ENCODE data around the gene SH3YL1. TPM values are rescaled to one million over a fixed set of nuclear protein-coding genes. Genes with fewer than 3 reads are reported as not detected.

SH3YL1 gene
- total and polyA plus RNA-seq, 7 donors = 7.7 to 10.0 (median 9.2) TPM

- peaks cover 1% of the 10 kb centered on the region for H3K9me3 ChIP-seq
- no peaks in the 10 kb centered on the region for H3K4me1 ChIP-seq
- H3K36me3 ChIP-seq (ENCODE audit: insufficient read depth in 1 of 2, low read depth in 1 of 2) = peaks cover 2 to 46% of the 10 kb centered on the region in 2 donors
- ATAC-seq (no peak), DNase-seq (no peak)
- no peak overlapping the region for H3K4me3 ChIP-seq
- WGBS, 3 donors = 91 to 93% (median 91%) methylated on average over 6 of the region's 6 CpGs
- H3K27ac ChIP-seq = no peak overlapping the region
- no peak for TF ChIP-seq CTCF (IDR thresholded peaks at IDR 0.05)
- H3K27me3 ChIP-seq (ENCODE audit: insufficient read depth in 3 of 3, low read length in 2 of 3) = no peaks in the 10 kb centered on the region
- intact Hi-C loops (cut with DNase I) = no loop called here
These were observed 26.8 kb downstream of the SH3YL1 start for GRCh38 chr2:236993-237539.

- ATAC-seq = no peak
- no peak for TF ChIP-seq CTCF (IDR thresholded peaks at IDR 0.05)
- no peak for DNase-seq
- Histone ChIP-seq H3K27ac (no peak overlapping the region), H3K4me3 (no peak overlapping the region), H3K27me3 (ENCODE audit: insufficient read depth in 3 of 3, low read length in 2 of 3) (no peaks in the 10 kb centered on the region), H3K9me3 (no peaks in the 10 kb centered on the region), H3K36me3 (ENCODE audit: insufficient read depth in 1 of 2, low read depth in 1 of 2) (peaks cover 0 to 49% of the 10 kb centered on the region in 2 donors), H3K4me1 (no peaks in the 10 kb centered on the region)
- 84 to 86% (median 86%) methylated on average over 4 of the region's 4 CpGs for WGBS, 3 donors
- intact Hi-C loops (cut with DNase I) = no loop called here
These were observed 29.4 kb downstream of the SH3YL1 start for GRCh38 chr2:234421-234820.

GRCh38 chr2:233030-233429, 30.8 kb downstream of the SH3YL1 start:
- Histone ChIP-seq H3K9me3 (no peaks in the 10 kb centered on the region), H3K4me1 (no peaks in the 10 kb centered on the region), H3K36me3 (ENCODE audit: insufficient read depth in 1 of 2, low read depth in 1 of 2) (peaks cover 2 to 54% of the 10 kb centered on the region in 2 donors), H3K27me3 (ENCODE audit: insufficient read depth in 3 of 3, low read length in 2 of 3) (no peaks in the 10 kb centered on the region), H3K27ac (no peak overlapping the region), H3K4me3 (no peak overlapping the region)
- intact Hi-C loops (cut with DNase I) = no loop called here
- ATAC-seq (no peak), DNase-seq (no peak)
- no peak for TF ChIP-seq CTCF (IDR thresholded peaks at IDR 0.05)
- 76 to 86% (median 79%) methylated on average over 7 of the region's 7 CpGs for WGBS, 3 donors

GRCh38 chr2:231521-232185, 32.2 kb downstream of the SH3YL1 start:
- Histone ChIP-seq H3K36me3 (ENCODE audit: insufficient read depth in 1 of 2, low read depth in 1 of 2) (peaks cover 5 to 64% of the 10 kb centered on the region in 2 donors), H3K4me3 (no peak overlapping the region), H3K9me3 (no peaks in the 10 kb centered on the region), H3K4me1 (no peaks in the 10 kb centered on the region), H3K27ac (no peak overlapping the region), H3K27me3 (ENCODE audit: insufficient read depth in 3 of 3, low read length in 2 of 3) (no peaks in the 10 kb centered on the region)
- DNase-seq = no peak
- no peak for ATAC-seq
- 50 to 60% (median 55%) methylated on average over 9 of the region's 9 CpGs for WGBS, 3 donors
- intact Hi-C loops (cut with DNase I) = no loop called here
- no peak for TF ChIP-seq CTCF (IDR thresholded peaks at IDR 0.05)

Measured in psoas muscle (tissue), 8 donors.